H9 (cell line): ENCODE results near the gene ABCC3. TPM values are rescaled to one million over a fixed set of nuclear protein-coding genes. Genes with fewer than 3 reads are reported as not detected.

ENCODE experiments used
- DNase-seq: peaks from one replicate; pipeline ENCODE4 v3.0.0-alpha.2; 2017
- H2AFZ ChIP-seq: one replicate; pipeline ENCODE4 v1.6.1; 2013; ENCODE audit warnings: mild to moderate bottlenecking, low read length, control low read depth, moderate library complexity
- H2AK5ac ChIP-seq: 2 replicates; pipeline ENCODE4 v1.6.1; 2013; ENCODE audit warnings: low read length, control low read depth, mixed read lengths; ENCODE audit not compliant: insufficient read length
- H2BK120ac ChIP-seq: one replicate; pipeline ENCODE4 v1.6.1; 2013; ENCODE audit warnings: low read depth, mild to moderate bottlenecking, low read length, control low read depth, inconsistent platforms; ENCODE audit not compliant: poor library complexity, severe bottlenecking
- H2BK12ac ChIP-seq: 2 replicates; pipeline ENCODE4 v1.6.1; 2013; ENCODE audit warnings: low read length, control low read depth, mixed read lengths, low read depth; ENCODE audit not compliant: insufficient read length
- H2BK15ac ChIP-seq: 2 replicates; pipeline ENCODE4 v1.6.1; 2013; ENCODE audit warnings: low read depth, low read length, control low read depth
- H2BK20ac ChIP-seq: one replicate; pipeline ENCODE4 v1.6.1; 2013; ENCODE audit warnings: low read depth, mild to moderate bottlenecking, low read length, control low read depth, inconsistent platforms; ENCODE audit not compliant: poor library complexity, severe bottlenecking
- H2BK5ac ChIP-seq: 2 replicates; pipeline ENCODE4 v1.6.1; 2013; ENCODE audit warnings: low read length, control low read depth, mixed read lengths; ENCODE audit not compliant: insufficient read length
- H3K14ac ChIP-seq: 2 replicates; pipeline ENCODE4 v1.6.1; 2013; ENCODE audit warnings: low read length, control low read depth; ENCODE audit not compliant: insufficient read depth
- H3K18ac ChIP-seq: 2 replicates; pipeline ENCODE4 v1.6.1; 2013; ENCODE audit warnings: low read depth, mild to moderate bottlenecking, mixed read lengths, low read length, control low read depth; ENCODE audit not compliant: insufficient read length
- H3K23ac ChIP-seq: 2 replicates; pipeline ENCODE4 v1.6.1; 2013; ENCODE audit warnings: low read length, control low read depth, mixed read lengths, low read depth; ENCODE audit not compliant: insufficient read length
- H3K23me2 ChIP-seq: 2 replicates; pipeline ENCODE4 v1.6.1; 2013; ENCODE audit warnings: low read depth, mild to moderate bottlenecking, mixed read lengths, low read length, control low read depth; ENCODE audit not compliant: insufficient read length, poor library complexity, severe bottlenecking
- H3K27ac ChIP-seq: 2 replicates; pipeline ENCODE4 v1.5.1; 2013; ENCODE audit warnings: low read length, control low read depth, mixed read lengths, low read depth; ENCODE audit not compliant: insufficient read length
- H3K27me3 ChIP-seq: 2 replicates; pipeline ENCODE4 v1.6.1; 2013; ENCODE audit warnings: low read length, control low read depth, inconsistent platforms; ENCODE audit not compliant: insufficient read depth
- H3K4ac ChIP-seq: 2 replicates; pipeline ENCODE4 v1.6.1; 2013; ENCODE audit warnings: low read depth, mild to moderate bottlenecking, control low read depth, inconsistent platforms, low read length, moderate library complexity
- H3K4me1 ChIP-seq: 2 replicates; pipeline ENCODE4 v1.6.1; 2013; ENCODE audit warnings: low read length, control low read depth, inconsistent platforms; ENCODE audit not compliant: insufficient read depth
- H3K4me2 ChIP-seq: 2 replicates; pipeline ENCODE4 v1.6.1; 2013; ENCODE audit warnings: low read length, control low read depth, mixed read lengths; ENCODE audit not compliant: insufficient read length, insufficient read depth
- H3K56ac ChIP-seq: 2 replicates; pipeline ENCODE4 v1.6.1; 2013; ENCODE audit warnings: low read depth, mild to moderate bottlenecking, mixed read lengths, low read length, control low read depth; ENCODE audit not compliant: insufficient read length
- H3K79me1 ChIP-seq: 2 replicates; pipeline ENCODE4 v1.6.1; 2013; ENCODE audit warnings: low read depth, mild to moderate bottlenecking, moderate library complexity, low read length, control low read depth, inconsistent platforms; ENCODE audit not compliant: insufficient read depth, poor library complexity, severe bottlenecking
- H3K79me2 ChIP-seq: 2 replicates; pipeline ENCODE4 v1.6.1; 2013; ENCODE audit warnings: low read length, control low read depth, inconsistent platforms; ENCODE audit not compliant: insufficient read depth
- H3K9ac ChIP-seq: 2 replicates; pipeline ENCODE4 v1.6.1; 2013; ENCODE audit warnings: low read length, control low read depth, mixed read lengths; ENCODE audit not compliant: insufficient read length; ENCODE audit errors: extremely low read depth
- H3K9me3 ChIP-seq: one replicate; pipeline ENCODE4 v1.6.1; 2013; ENCODE audit warnings: low read depth, low read length, inconsistent platforms; ENCODE audit not compliant: control insufficient read depth
- H3T11ph ChIP-seq: one replicate; pipeline ENCODE4 v1.6.1; 2013; ENCODE audit warnings: mild to moderate bottlenecking, low read length, control low read depth, inconsistent platforms
- H4K20me1 ChIP-seq: one replicate; pipeline ENCODE4 v1.6.1; 2013; ENCODE audit not compliant: control insufficient read depth, insufficient read length, insufficient read depth
- H4K5ac ChIP-seq: 2 replicates; pipeline ENCODE4 v1.6.1; 2013; ENCODE audit warnings: low read depth, mild to moderate bottlenecking, mixed read lengths, low read length, control low read depth; ENCODE audit not compliant: insufficient read length
- H4K8ac ChIP-seq: replicated peaks from 2 replicates; pipeline ENCODE4 v1.6.1; 2013; ENCODE audit warnings: low read length, control low read depth, mixed read lengths, low read depth; ENCODE audit not compliant: insufficient read length
- H4K91ac ChIP-seq: 2 replicates; pipeline ENCODE4 v1.6.1; 2013; ENCODE audit warnings: low read depth, mild to moderate bottlenecking, moderate library complexity, mixed read lengths, low read length, control low read depth; ENCODE audit not compliant: insufficient read length
- H3K27ac Mint-ChIP-seq, 3 experiments: 2 replicates in 2 of 3; 3 replicates in 1 of 3; pipeline ENCODE4 v1.8.0; 2020 to 2021; ENCODE audit warnings: mixed read lengths in 3 of 3, mild to moderate bottlenecking in 1 of 3, moderate library complexity in 1 of 3
- H3K27me3 Mint-ChIP-seq: 2 replicates; pipeline ENCODE4 v1.8.0; 2021; ENCODE audit warnings: low read depth, mild to moderate bottlenecking, moderate library complexity, mixed read lengths
- H3K36me3 Mint-ChIP-seq, 3 experiments: 2 replicates in 2 of 3; 3 replicates in 1 of 3; pipeline ENCODE4 v1.8.0; 2020 to 2021; ENCODE audit warnings: low read depth in 3 of 3, mixed read lengths in 3 of 3; ENCODE audit not compliant: insufficient read depth in 1 of 3
- H3K4me1 Mint-ChIP-seq, 2 experiments: 2 replicates each; pipeline ENCODE4 v1.8.0; 2020; ENCODE audit warnings: mixed read lengths in 2 of 2
- H3K4me3 Mint-ChIP-seq, 2 experiments: 2 replicates in 1 of 2; 3 replicates in 1 of 2; pipeline ENCODE4 v1.8.0; 2020 to 2021; ENCODE audit warnings: mild to moderate bottlenecking in 2 of 2, mixed read lengths in 2 of 2, moderate library complexity in 1 of 2
- H3K9me3 Mint-ChIP-seq, 2 experiments: 2 replicates in 1 of 2; 3 replicates in 1 of 2; pipeline ENCODE4 v1.8.0; 2020; ENCODE audit warnings: mild to moderate bottlenecking in 2 of 2, mixed read lengths in 2 of 2, moderate library complexity in 1 of 2
- WGBS: extraction: QIAGEN DNeasy Blood & Tissue Kit; methylation state at CpG from one replicate; pipeline ENCODE4 v1.1.7; 2013; ENCODE audit warnings: missing lambda C conversion rate, low lambda C conversion rate, mixed read lengths; ENCODE audit not compliant: insufficient read length; ENCODE audit errors: extremely low coverage; 5-methylcytosine and 5-hydroxymethylcytosine counted together
- total RNA-seq: library from RNA; stranded (reverse); gene quantifications from 2 replicates; pipeline ENCODE4 v1.2.1, GENCODE V29; 2021
- TF ChIP-seq, protein P1 (sequence below): fragments of 200-600 bp; sonication (generic); conservative IDR thresholded peaks from 3 replicates; pipeline ENCODE4 v1.8.0; 2021; ENCODE audit warnings: antibody characterized with exemption, mild to moderate bottlenecking

ABCC3 gene
- total RNA-seq, 1 experiment from 2014 or later, result 0.31 TPM

DNA sequence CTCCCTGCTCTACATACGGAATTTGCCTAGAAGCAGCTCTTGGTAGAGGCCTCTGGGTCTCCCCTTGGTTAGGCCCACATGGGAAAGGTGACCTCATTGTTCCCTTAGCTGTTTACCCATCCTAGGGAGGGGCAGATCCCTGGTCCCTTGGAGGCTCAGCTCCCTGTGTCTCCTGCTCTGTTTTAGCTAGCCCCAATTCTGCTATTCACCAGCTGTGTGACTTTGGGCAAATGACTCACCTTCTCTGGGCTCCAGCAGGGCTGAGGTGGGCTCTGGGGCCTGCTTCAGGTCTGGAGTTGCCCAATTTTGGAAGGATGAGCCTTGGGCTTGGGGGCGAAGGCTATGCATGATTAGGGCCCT is 3.9 kb downstream of the ABCC3 start:
- Histone ChIP-seq H4K8ac (no peak overlapping the region), H3K4me1 (no peaks in the 10 kb centered on the region; the same call in 1 of the 2 replicates), H2BK15ac (no peak overlapping the region), H3K4ac (no peak overlapping the region), H2BK5ac (no peak overlapping the region), H2AFZ (no peak overlapping the region), H3K9me3 (no peaks in the 10 kb centered on the region), H3K23me2 (peaks cover 9% of the 10 kb centered on the region), H4K20me1 (peaks cover 2% of the 10 kb centered on the region), H3K23ac (no peak overlapping the region), H3K27me3 (peaks cover 18% of the 10 kb centered on the region; the same call in 1 of the 2 replicates), H2BK12ac (no peak overlapping the region), H3K79me1 (no peaks in the 10 kb centered on the region), H3K4me2 (no peak overlapping the region), H3T11ph (no peak overlapping the region), H3K14ac (no peak overlapping the region), H3K27ac (no peak overlapping the region), H3K56ac (no peak overlapping the region), H2AK5ac (no peak overlapping the region), H4K91ac (no peak overlapping the region), H3K18ac (no peak overlapping the region), H4K5ac (no peak overlapping the region), H2BK120ac (no peak overlapping the region), H3K79me2 (no peaks in the 10 kb centered on the region), H2BK20ac (no peak overlapping the region), H3K9ac (no peak overlapping the region)
- DNase-seq, result no peak
- Mint-ChIP-seq H3K27ac (peak overlapping the region in 1 of 3 experiments; percentile 40; a peak in 1 of 7 replicates), H3K4me1 (peaks cover 6 to 30% of the 10 kb centered on the region in 2 experiments), H3K9me3 (no peaks in the 10 kb centered on the region), H3K4me3 (no peak overlapping the region), H3K36me3 (no peaks in the 10 kb centered on the region), H3K27me3 (peaks cover 40% of the 10 kb centered on the region)
- WGBS, result no CpG with 5 or more reads among the region's 2 CpGs
- TF ChIP-seq, protein P1, sequence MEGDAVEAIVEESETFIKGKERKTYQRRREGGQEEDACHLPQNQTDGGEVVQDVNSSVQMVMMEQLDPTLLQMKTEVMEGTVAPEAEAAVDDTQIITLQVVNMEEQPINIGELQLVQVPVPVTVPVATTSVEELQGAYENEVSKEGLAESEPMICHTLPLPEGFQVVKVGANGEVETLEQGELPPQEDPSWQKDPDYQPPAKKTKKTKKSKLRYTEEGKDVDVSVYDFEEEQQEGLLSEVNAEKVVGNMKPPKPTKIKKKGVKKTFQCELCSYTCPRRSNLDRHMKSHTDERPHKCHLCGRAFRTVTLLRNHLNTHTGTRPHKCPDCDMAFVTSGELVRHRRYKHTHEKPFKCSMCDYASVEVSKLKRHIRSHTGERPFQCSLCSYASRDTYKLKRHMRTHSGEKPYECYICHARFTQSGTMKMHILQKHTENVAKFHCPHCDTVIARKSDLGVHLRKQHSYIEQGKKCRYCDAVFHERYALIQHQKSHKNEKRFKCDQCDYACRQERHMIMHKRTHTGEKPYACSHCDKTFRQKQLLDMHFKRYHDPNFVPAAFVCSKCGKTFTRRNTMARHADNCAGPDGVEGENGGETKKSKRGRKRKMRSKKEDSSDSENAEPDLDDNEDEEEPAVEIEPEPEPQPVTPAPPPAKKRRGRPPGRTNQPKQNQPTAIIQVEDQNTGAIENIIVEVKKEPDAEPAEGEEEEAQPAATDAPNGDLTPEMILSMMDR, result no peak
